HepG2 (cell line): Measurements from ENCODE around the gene PCYOX1L. TPM values are rescaled to one million over a fixed set of nuclear protein-coding genes. Genes with fewer than 3 reads are reported as not detected.

ENCODE experiments used
- ATAC-seq: fragments of 200-7000 bp; cut with Tn5 transposase; 3 replicates; pipeline ENCODE4 v1.9.1; 2020; ENCODE audit warnings: mild to moderate bottlenecking, moderate library complexity
- BruUV-seq: library from RNA; stranded (reverse); fragments of 400-500 nt; replicated peaks from 2 replicates; lab custom pipeline; 2021; lab: Mats Ljungman, UMichigan
- CTCF ChIA-PET: fragments of 300-600 bp; formaldehyde crosslinking; extraction: SDS; loops from one replicate; lab custom pipeline; 2021; ENCODE audit warnings: low total read pairs, inconsistent platforms, low intra/inter-chr PET ratio; lab: Yijun Ruan, JAX
- POLR2A ChIA-PET: fragments of 350-600 bp; sonication (Branson Sonifier 250); formaldehyde crosslinking; loops from one replicate; lab custom pipeline; 2020; ENCODE audit warnings: antibody characterized with exemption, inconsistent platforms; lab: Yijun Ruan, JAX
- DNase-seq: peaks from one replicate; pipeline ENCODE4 v3.0.0-alpha.2; 2015; ENCODE audit warnings: low spot score
- FAIRE-seq: peaks from 3 replicates; lab custom pipeline; 2011; peaks lifted over from hg19 to GRCh38; lab: Jason Lieb, UNC
- H2AFZ ChIP-seq: one replicate; pipeline ENCODE4 v1.6.1; 2011; ENCODE audit warnings: low read length, inconsistent platforms
- H3K27ac ChIP-seq: fragments of 300-600 bp; 3 replicates; pipeline ENCODE4 v1.8.0; 2011; ENCODE audit warnings: mixed run types, mild to moderate bottlenecking, mixed read lengths, low read length, inconsistent platforms; ENCODE audit not compliant: insufficient read depth; ENCODE audit errors: extremely low read length
- H3K27me3 ChIP-seq, 2 experiments: fragments of 200-600 bp in 1 of 2; 2 replicates in 1 of 2; 3 replicates in 1 of 2; pipeline versions ENCODE4 v1.6.0 to v1.8.0; 2011; ENCODE audit warnings: low read length in 2 of 2, mild to moderate bottlenecking in 2 of 2, moderate library complexity in 2 of 2, inconsistent platforms in 1 of 2; ENCODE audit not compliant: insufficient read depth in 2 of 2, control insufficient read depth in 1 of 2
- H3K36me3 ChIP-seq, 2 experiments: fragments of 200-600 bp in 1 of 2; replicated peaks in 1 of 2; 2 replicates in 1 of 2; 3 replicates in 1 of 2; pipeline versions ENCODE4 v1.5.1 to v1.8.0; 2011; ENCODE audit warnings: low read length in 2 of 2, inconsistent platforms in 1 of 2; ENCODE audit not compliant: insufficient read depth in 2 of 2, control insufficient read depth in 1 of 2
- H3K4me1 ChIP-seq: 2 replicates; pipeline ENCODE4 v1.5.1; 2012; ENCODE audit warnings: low read length, inconsistent platforms; ENCODE audit not compliant: insufficient read depth
- H3K4me2 ChIP-seq: 2 replicates; pipeline ENCODE4 v1.6.0; 2011; ENCODE audit warnings: low read depth, low read length, inconsistent platforms
- H3K4me3 ChIP-seq, 3 experiments: fragments of 200-600 bp in 1 of 3; sonication (generic), shearing (Covaris generic) in 1 of 3; replicated peaks in 1 of 3; 2 replicates each; pipeline ENCODE4 v1.5.1; 2011 to 2016; ENCODE audit warnings: low read length in 3 of 3, inconsistent platforms in 2 of 3, low read depth in 2 of 3, mild to moderate bottlenecking in 2 of 3, control low read depth in 1 of 3, mixed read lengths in 1 of 3; ENCODE audit not compliant: insufficient read depth in 1 of 3
- H3K79me2 ChIP-seq: one replicate; pipeline ENCODE4 v1.6.1; 2011; ENCODE audit warnings: low read length, inconsistent platforms; ENCODE audit not compliant: insufficient read depth
- H3K9ac ChIP-seq: 2 replicates; pipeline ENCODE4 v1.6.0; 2011; ENCODE audit warnings: mild to moderate bottlenecking, low read depth, low read length, inconsistent platforms; ENCODE audit not compliant: insufficient read depth
- H3K9me3 ChIP-seq: 2 replicates; pipeline ENCODE4 v1.5.1; 2012; ENCODE audit warnings: mild to moderate bottlenecking, low read length
- H4K20me1 ChIP-seq: 2 replicates; pipeline ENCODE4 v1.6.0; 2011; ENCODE audit warnings: inconsistent platforms, mild to moderate bottlenecking, low read length, moderate library complexity; ENCODE audit not compliant: insufficient read depth
- DNMT3B ChIP-seq: conservative IDR thresholded peaks from 2 replicates; pipeline ENCODE4 v1.6.1; 2016; ENCODE audit warnings: missing biosample characterization, control low read depth
- HNF4A ChIP-seq: sonication (generic); formaldehyde crosslinking; IDR thresholded peaks from 2 replicates; pipeline ENCODE4 v1.4.0; 2020; ENCODE audit warnings: missing genetic modification reagents
- IRF1 ChIP-seq: sonication (generic); formaldehyde crosslinking; IDR thresholded peaks from 2 replicates; pipeline ENCODE4 v1.4.0; 2020; ENCODE audit warnings: low read depth, mild to moderate bottlenecking, missing genetic modification reagents
- MATR3 ChIP-seq: sonication (generic); formaldehyde crosslinking; IDR thresholded peaks from 2 replicates; pipeline ENCODE4 v1.4.0; 2020; ENCODE audit warnings: missing genetic modification reagents
- TARDBP ChIP-seq: sonication (generic); formaldehyde crosslinking; IDR thresholded peaks from 2 replicates; pipeline ENCODE4 v1.8.0; 2022; ENCODE audit warnings: mild to moderate bottlenecking, missing genetic modification reagents
- ZNF263 ChIP-seq: sonication (generic); formaldehyde crosslinking; IDR thresholded peaks from 2 replicates; pipeline ENCODE4 v1.4.0; 2020; ENCODE audit warnings: missing genetic modification reagents
- ZNF350 ChIP-seq: sonication (generic); formaldehyde crosslinking; IDR thresholded peaks from 2 replicates; pipeline ENCODE4 v1.4.0; 2020; ENCODE audit warnings: mild to moderate bottlenecking, low read depth, missing genetic modification reagents, borderline replicate concordance
- WGBS: methylation state at CpG from one replicate; pipeline ENCODE4 v1.1.6; 2017; ENCODE audit warnings: low lambda C conversion rate; 5-methylcytosine and 5-hydroxymethylcytosine counted together
- in situ Hi-C: cut with HindIII; loops from 2 replicates; pipeline ENCODE4 v1.10.0; 2017; ENCODE audit warnings: low pct_unique_long_range_greater_than_20kb; ENCODE audit not compliant: extremely low pct_ligation_motif_present
- intact Hi-C: fragments of 100-400 bp; cut with micrococcal nuclease; formaldehyde crosslinking; loops from one replicate; pipeline ENCODE4 v1.10.0; 2022; ENCODE audit not compliant: unreplicated experiment
- polyA plus RNA-seq, 8 experiments: library from polyadenylated mRNA; depleted of rRNA in 3 of 8; stranded (reverse) in 7 of 8; unstranded in 1 of 8; fragments of >200 nt; fragmentation: Illumina TruSeq in 4 of 8; extraction: Trizol in 4 of 8; gene quantifications; 2 replicates each; pipeline versions ENCODE4 v1.2.1 to v1.2.3, GENCODE V29; 2011 to 2016; ENCODE audit warnings: low read depth in 4 of 8, missing spikeins in 1 of 8, mixed read lengths in 1 of 8; ENCODE audit not compliant: insufficient read depth in 1 of 8
- total RNA-seq, 5 experiments: library from RNA; depleted of rRNA; stranded (reverse); fragments of >200 nt; fragmentation: Illumina TruSeq; extraction: Trizol; gene quantifications; 2 replicates each; pipeline ENCODE4 v1.2.3, GENCODE V29; 2016; ENCODE audit warnings: low read depth in 1 of 5
- TF ChIP-seq, protein P1 (sequence below): sonication (generic); formaldehyde crosslinking; IDR thresholded peaks from 2 replicates; pipeline ENCODE4 v1.5.0; 2020; ENCODE audit warnings: mild to moderate bottlenecking, missing genetic modification reagents, borderline replicate concordance

The PCYOX1L gene
- total and polyA plus RNA-seq, 2 of the 13 experiments (the other 11 are each of a cell fraction or from before 2014, with no cell fraction given) = 1.00 to 3.7 TPM

GRCh38 chr5:149391524-149391923 is 33.7 kb downstream of the PCYOX1L start:
- Histone ChIP-seq H3K4me1 (peaks cover 16% of the 10 kb centered on the region), H2AFZ (no peak overlapping the region), H3K4me3 (no peak overlapping the region), H3K36me3 (no peaks in the 10 kb centered on the region), H3K79me2 (no peaks in the 10 kb centered on the region), H4K20me1 (no peaks in the 10 kb centered on the region), H3K27me3 (no peaks in the 10 kb centered on the region; a peak in 1 of 5 replicates), H3K9ac (no peak overlapping the region), H3K4me2 (no peak overlapping the region), H3K9me3 (no peaks in the 10 kb centered on the region), H3K27ac (no peak overlapping the region)
- ATAC-seq (no peak), FAIRE-seq (no peak), DNase-seq (no peak)
- in situ Hi-C loops (no loop called here), intact Hi-C loops (no loop called here)
- CTCF ChIA-PET = no interaction called here
- BruUV-seq = no TSS peak
- POLR2A ChIA-PET = no interaction called here
- TF ChIP-seq ZNF263 (CRISPR knock-in tag) (0 out of 2 replicates have a peak, but pooled peaks have one; percentile 23), IRF1 (CRISPR knock-in tag) (no peak)
- WGBS = 48% methylated on average over 5 of the region's 6 CpGs

- ChIA-PET CTCF (no interaction called here), POLR2A (no interaction called here)
- ATAC-seq = no peak
- Histone ChIP-seq H3K36me3 (no peaks in the 10 kb centered on the region), H3K79me2 (no peaks in the 10 kb centered on the region), H3K27ac (no peak overlapping the region), H4K20me1 (no peaks in the 10 kb centered on the region), H3K27me3 (no peaks in the 10 kb centered on the region; a peak in 1 of 5 replicates), H3K9ac (no peak overlapping the region), H3K4me3 (no peak overlapping the region), H3K4me2 (no peak overlapping the region), H3K4me1 (peaks cover 5% of the 10 kb centered on the region), H3K9me3 (no peaks in the 10 kb centered on the region), H2AFZ (no peak overlapping the region)
- TF ChIP-seq ZNF350 (CRISPR knock-in tag) = no peak
- TF ChIP-seq, protein P1, sequence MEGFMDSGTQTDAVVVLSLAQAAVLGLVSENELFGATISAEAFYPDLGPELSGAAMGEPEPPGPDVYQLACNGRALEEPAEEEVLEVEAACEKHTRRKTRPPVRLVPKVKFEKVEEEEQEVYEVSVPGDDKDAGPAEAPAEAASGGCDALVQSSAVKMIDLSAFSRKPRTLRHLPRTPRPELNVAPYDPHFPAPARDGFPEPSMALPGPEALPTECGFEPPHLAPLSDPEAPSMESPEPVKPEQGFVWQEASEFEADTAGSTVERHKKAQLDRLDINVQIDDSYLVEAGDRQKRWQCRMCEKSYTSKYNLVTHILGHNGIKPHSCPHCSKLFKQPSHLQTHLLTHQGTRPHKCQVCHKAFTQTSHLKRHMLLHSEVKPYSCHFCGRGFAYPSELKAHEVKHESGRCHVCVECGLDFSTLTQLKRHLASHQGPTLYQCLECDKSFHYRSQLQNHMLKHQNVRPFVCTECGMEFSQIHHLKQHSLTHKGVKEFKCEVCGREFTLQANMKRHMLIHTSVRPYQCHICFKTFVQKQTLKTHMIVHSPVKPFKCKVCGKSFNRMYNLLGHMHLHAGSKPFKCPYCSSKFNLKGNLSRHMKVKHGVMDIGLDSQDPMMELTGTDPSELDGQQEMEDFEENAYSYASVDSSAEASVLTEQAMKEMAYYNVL (CRISPR knock-in tag) = no peak
- no peak for TF ChIP-seq HNF4A (CRISPR knock-in tag)
- TF ChIP-seq MATR3 (CRISPR knock-in tag) = no peak
- TF ChIP-seq DNMT3B (CRISPR knock-in tag) = no peak
- TF ChIP-seq TARDBP (CRISPR knock-in tag) = no peak
- in situ Hi-C loops (no loop called here), intact Hi-C loops (no loop called here)
- no peak for DNase-seq
- no peak for FAIRE-seq
- no TSS peak for BruUV-seq
- WGBS = 83% methylated on average over 19 of the region's 19 CpGs
Observed at GRCh38 chr5:149392718-149393117, 34.9 kb downstream of the PCYOX1L start.
